Measurements from ENCODE around the gene ANO4. TPM values are rescaled to one million over a fixed set of nuclear protein-coding genes. Genes with fewer than 3 reads are reported as not detected.

ANO4 gene
- total and polyA plus RNA-seq, 2 of the 8 experiments (the other 6 are each of a cell fraction or from before 2014, with no cell fraction given), result 1.1 to 3.4 TPM

GRCh38 chr12:100830003-100830795 is 35.6 kb downstream of the ANO4 start:
- Histone ChIP-seq H4K20me1 (replicated peaks in 1 of 2; ENCODE audit: control insufficient read depth in 1 of 2, insufficient read depth in 2 of 2, low read length in 2 of 2) (no peaks in the 10 kb centered on the region), H3K79me2 (ENCODE audit: control insufficient read depth in 1 of 2, insufficient read depth in 2 of 2, low read length in 2 of 2) (no peaks in the 10 kb centered on the region)
- 95% methylated on average over 6 of the region's 6 CpGs; no CpG with 5 or more reads in 1 of the 2 experiments for WGBS, 2 experiments (ENCODE audit: extremely low coverage in 1 of 2, insufficient coverage in 1 of 2, insufficient read length in 1 of 2, insufficient replicate concordance in 2 of 2, low coverage in 1 of 2, low lambda C conversion rate in 2 of 2, missing lambda C conversion rate in 1 of 2)

More at GRCh38 chr12:100830003-100830795, 35.6 kb downstream of the ANO4 start:
- Histone ChIP-seq H3K56ac (replicated peaks; ENCODE audit: insufficient read length, low read depth, low read length) (no peak overlapping the region), H3K4me1 (replicated peaks in 1 of 4; ENCODE audit: control insufficient read depth in 3 of 4, insufficient read depth in 4 of 4, low read length in 3 of 4) (no peaks in the 10 kb centered on the region), H3K14ac (ENCODE audit: insufficient read length) (no peak overlapping the region), H3K23ac (ENCODE audit: insufficient read length) (no peak overlapping the region), H3K27me3 (replicated peaks in 1 of 4; ENCODE audit: control insufficient read depth in 3 of 4, extremely low read depth in 1 of 4, insufficient read depth in 3 of 4, low read length in 3 of 4) (no peaks in the 10 kb centered on the region), H3K4me2 (ENCODE audit: insufficient read depth in 1 of 2, low read depth in 2 of 2, low read length in 2 of 2) (no peak overlapping the region), H3K27ac (ENCODE audit: low read depth, low read length) (no peak overlapping the region), H2BK15ac (ENCODE audit: low read length) (no peak overlapping the region), H2AK5ac (ENCODE audit: low read depth, low read length) (no peak overlapping the region), H3K18ac (ENCODE audit: extremely low read depth, low read length) (no peak overlapping the region), H2BK120ac (replicated peaks; ENCODE audit: low read depth, low read length) (no peak overlapping the region), H3K9ac (replicated peaks in 1 of 4; ENCODE audit: extremely low read depth in 1 of 4, low read depth in 3 of 4, low read length in 3 of 4) (no peak overlapping the region), H2BK5ac (ENCODE audit: low read depth, low read length) (no peak overlapping the region), H2BK12ac (ENCODE audit: low read depth, low read length) (no peak overlapping the region), H3K4me3 (ENCODE audit: extremely low read depth in 1 of 4, insufficient read depth in 2 of 4, low read depth in 3 of 4, low read length in 4 of 4) (no peak overlapping the region), H2AFZ (ENCODE audit: low read length) (no peak overlapping the region), H3K9me3 (ENCODE audit: insufficient read depth in 2 of 2, low read depth in 1 of 2, low read length in 1 of 2) (no peaks in the 10 kb centered on the region; a peak in 1 of 4 replicates), H3K4ac (replicated peaks; ENCODE audit: insufficient read length, low read depth, low read length) (no peak overlapping the region), H4K5ac (ENCODE audit: insufficient read length, low read depth, low read length) (no peak overlapping the region), H3K23me2 (ENCODE audit: low read depth, low read length) (no peaks in the 10 kb centered on the region), H2BK20ac (ENCODE audit: low read length) (no peak overlapping the region), H4K91ac (replicated peaks; ENCODE audit: insufficient read length, low read length) (no peak overlapping the region), H3K36me3 (ENCODE audit: control insufficient read depth in 2 of 4, insufficient read depth in 4 of 4, low read length in 3 of 4) (no peaks in the 10 kb centered on the region), H4K8ac (ENCODE audit: extremely low read depth, insufficient read depth, low read length) (no peak overlapping the region), H3K79me1 (ENCODE audit: low read depth, low read length) (no peaks in the 10 kb centered on the region)
- ChIA-PET POLR2A (ENCODE audit: partially characterized antibody) (no interaction called here), CTCF (ENCODE audit: partially characterized antibody) (interaction anchor here (0.6 to 2.0 kb wide), 5 partner anchors 16 to 349 kb away, joined by 3 to 7 read pairs (median 3); no protein-coding TSS in a partner anchor)
- no peak for DNase-seq (ENCODE audit: low read depth in 1 of 2, low spot score in 2 of 2)
- FAIRE-seq, result no peak
- no peak for TF ChIP-seq JUN (IDR thresholded peaks at IDR 0.05; ENCODE audit: low read depth, low read length)
- TF ChIP-seq TEAD4 (IDR thresholded peaks at IDR 0.05; ENCODE audit: low read depth, low read length), result peak; percentile 58; the same call in 1 of the 2 replicates
